DMS153 treated with DMSO at 0.1 percent for 48 hours (cell line): Measurements from ENCODE around the gene KPNA2.
A peak's percentile ranks its signal among the peaks of the same experiment; 100 is the strongest.
"Not testable (repeated sequence)": the region's sequence is repeated elsewhere in the genome, so short reads cannot be mapped to it uniquely, and the experiment has no call there.

Experiments used
- DNase-seq: peaks from one replicate; lab custom pipeline; 2025; ENCODE audit not compliant: unreplicated experiment; lab: John Stamatoyannopoulos, UW

The KPNA2 gene

GRCh38 chr17:68035523-68036303 is at the start of gene KPNA2:
Gene KPNA2, plus strand, starts transcription at chr17:68035735. Its CDS starts 1,398 bp downstream, at chr17:68037133.
- DNase-seq: peak; percentile 96

GRCh38 chr17:67990909-67991308 is 44.6 kb upstream of the KPNA2 start:
- DNase-seq: no peak

- DNase-seq: no peak
Observed at GRCh38 chr17:67992548-67993152, 42.9 kb upstream of the KPNA2 start.

- peak; percentile 64 for DNase-seq
Observed at GRCh38 chr17:67993153-67993997, 42.2 kb upstream of the KPNA2 start.

- no peak for DNase-seq
Observed at GRCh38 chr17:67993998-67994361, 41.6 kb upstream of the KPNA2 start.

- no peak for DNase-seq
Observed at GRCh38 chr17:67994817-67995569, 40.5 kb upstream of the KPNA2 start.

GRCh38 chr17:67995570-67996263 is 39.8 kb upstream of the KPNA2 start:
- no peak for DNase-seq

- not testable (repeated sequence) for DNase-seq
Observed at GRCh38 chr17:67996301-67997171, 39.0 kb upstream of the KPNA2 start, which contains the start of gene C17orf58. Gene C17orf58, minus strand, starts transcription at chr17:67996469. Its CDS starts 271 bp downstream, at chr17:67996198.

GRCh38 chr17:67998466-67998865 is 37.1 kb upstream of the KPNA2 start:
- DNase-seq: no peak

GRCh38 chr17:67999291-67999911 is 36.1 kb upstream of the KPNA2 start:
- no peak for DNase-seq

- no peak for DNase-seq
Observed at GRCh38 chr17:68004201-68004600, 31.3 kb upstream of the KPNA2 start.

GRCh38 chr17:68006797-68007196 is 28.7 kb upstream of the KPNA2 start:
- no peak for DNase-seq

- peak; percentile 16 for DNase-seq
Observed at GRCh38 chr17:68011199-68011665, 24.3 kb upstream of the KPNA2 start.

- no peak for DNase-seq
Observed at GRCh38 chr17:68013385-68013784, 22.1 kb upstream of the KPNA2 start.

GRCh38 chr17:68015081-68015723 is 20.3 kb upstream of the KPNA2 start:
- no peak for DNase-seq

GRCh38 chr17:68016838-68017237 is 18.7 kb upstream of the KPNA2 start:
- DNase-seq: no peak

GRCh38 chr17:68018493-68018892 is 17.0 kb upstream of the KPNA2 start:
- not testable (repeated sequence) for DNase-seq

GRCh38 chr17:68019336-68019674 is 16.2 kb upstream of the KPNA2 start:
- DNase-seq: no peak
